ENCODE measurements around the gene NELFCD.
"Not testable (repeated sequence)": the region's sequence is repeated elsewhere in the genome, so short reads cannot be mapped to it uniquely, and the experiment has no call there.

The NELFCD gene

GRCh38 chr20:59010995-59011873 is 30.2 kb downstream of the NELFCD start:
- DNase-seq: peak; percentile 84

GRCh38 chr20:59011874-59012157 is 30.8 kb downstream of the NELFCD start:
- DNase-seq: not testable (repeated sequence)

DNA sequence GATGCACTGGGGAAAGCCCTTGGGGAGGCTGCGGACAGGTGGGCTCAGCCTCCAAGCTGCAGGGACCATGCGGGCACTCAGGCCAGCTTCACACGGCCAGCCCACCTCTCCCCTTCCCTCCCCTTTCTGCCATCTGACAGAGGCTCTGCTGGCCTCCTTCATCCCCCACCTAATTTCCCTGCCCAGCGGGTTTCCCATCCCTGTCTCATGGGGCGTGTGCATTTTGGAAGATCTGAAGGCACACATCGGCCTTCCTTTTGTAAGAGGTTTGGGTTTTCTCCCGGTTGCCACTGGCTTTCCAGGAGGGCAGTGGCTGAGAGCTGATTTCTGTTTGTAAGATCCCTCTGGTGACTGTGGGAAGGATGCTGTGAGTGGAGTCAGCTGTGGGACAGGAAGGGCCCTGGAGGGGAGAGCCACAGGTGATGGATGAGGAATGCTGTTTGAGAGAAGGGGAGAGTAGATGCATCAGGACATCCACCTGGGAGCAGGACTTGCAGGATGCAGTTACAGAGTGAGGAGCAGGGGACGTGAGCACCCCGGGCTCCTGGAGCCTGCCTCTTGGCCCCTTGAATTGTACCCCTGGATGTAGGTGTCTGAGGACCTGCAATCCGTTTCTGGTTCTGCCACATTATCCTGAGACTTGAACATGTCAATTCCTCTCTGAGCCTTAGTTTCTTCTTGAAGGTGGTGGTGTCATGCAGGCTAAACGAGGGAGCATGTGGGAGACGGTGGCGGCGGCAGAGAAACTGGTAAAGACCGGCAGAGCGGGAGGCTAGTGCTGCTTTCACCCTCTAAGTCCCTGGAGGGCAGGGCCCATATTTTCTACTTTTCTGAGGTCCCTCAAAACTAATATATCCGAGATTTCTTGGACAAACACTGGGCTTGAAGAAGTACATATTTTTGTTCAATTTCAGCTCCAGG is 32.2 kb downstream of the NELFCD start:
- DNase-seq: no peak

DNA sequence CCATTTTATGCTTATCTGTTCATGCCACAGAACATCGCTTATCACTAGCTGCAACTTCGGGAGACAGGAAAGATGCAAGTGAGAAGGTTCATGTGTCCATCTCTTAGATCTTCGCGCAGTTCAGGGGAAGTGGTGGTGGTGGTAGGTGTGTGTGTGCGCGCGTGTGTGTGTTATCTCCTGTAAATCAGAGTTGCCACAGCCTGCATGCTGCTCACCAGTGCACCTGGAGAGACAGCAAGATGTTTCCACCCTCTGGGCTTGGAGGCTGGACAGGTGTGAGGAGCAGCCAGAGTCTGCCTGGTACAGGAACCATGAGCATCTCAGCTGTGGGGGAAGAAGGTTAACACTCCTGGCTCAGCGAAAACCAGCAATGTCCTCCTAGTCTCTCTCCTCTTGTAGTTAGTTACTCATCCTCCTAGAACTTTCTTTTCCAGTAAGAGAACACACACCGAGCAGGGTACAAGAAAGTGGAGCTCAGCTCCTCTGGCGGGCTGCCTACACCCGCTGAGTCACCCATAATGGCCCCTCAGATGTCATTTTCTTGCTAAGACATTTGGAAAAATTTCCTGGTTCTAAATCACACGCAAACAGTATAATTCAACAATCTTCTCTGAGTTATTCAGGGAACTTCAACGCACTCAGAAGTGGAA is 33.0 kb downstream of the NELFCD start:
- peak; percentile 47 for DNase-seq

GRCh38 chr20:59014680-59015389 is 33.8 kb downstream of the NELFCD start:
- peak; percentile 72 for DNase-seq

DNA sequence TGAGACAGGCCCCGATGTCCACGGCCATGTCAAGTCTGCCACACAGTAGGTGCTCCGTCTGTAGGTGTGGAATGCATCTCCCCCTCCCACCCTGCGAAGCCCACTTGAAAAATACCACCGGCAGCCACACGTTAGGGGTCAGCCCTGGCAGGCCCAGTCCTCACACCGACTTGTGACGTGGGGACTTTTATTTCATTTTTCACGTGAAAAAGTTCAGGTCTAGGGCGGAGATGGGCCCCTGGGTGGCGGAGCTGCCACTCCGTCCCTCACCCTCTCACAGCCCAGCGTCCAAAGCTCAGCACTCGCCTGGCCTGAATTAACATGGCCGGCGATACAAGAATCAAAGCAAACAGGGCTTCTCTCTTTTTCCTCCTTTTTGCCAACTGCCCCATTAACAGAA is 34.4 kb downstream of the NELFCD start:
- DNase-seq: no peak

DNA sequence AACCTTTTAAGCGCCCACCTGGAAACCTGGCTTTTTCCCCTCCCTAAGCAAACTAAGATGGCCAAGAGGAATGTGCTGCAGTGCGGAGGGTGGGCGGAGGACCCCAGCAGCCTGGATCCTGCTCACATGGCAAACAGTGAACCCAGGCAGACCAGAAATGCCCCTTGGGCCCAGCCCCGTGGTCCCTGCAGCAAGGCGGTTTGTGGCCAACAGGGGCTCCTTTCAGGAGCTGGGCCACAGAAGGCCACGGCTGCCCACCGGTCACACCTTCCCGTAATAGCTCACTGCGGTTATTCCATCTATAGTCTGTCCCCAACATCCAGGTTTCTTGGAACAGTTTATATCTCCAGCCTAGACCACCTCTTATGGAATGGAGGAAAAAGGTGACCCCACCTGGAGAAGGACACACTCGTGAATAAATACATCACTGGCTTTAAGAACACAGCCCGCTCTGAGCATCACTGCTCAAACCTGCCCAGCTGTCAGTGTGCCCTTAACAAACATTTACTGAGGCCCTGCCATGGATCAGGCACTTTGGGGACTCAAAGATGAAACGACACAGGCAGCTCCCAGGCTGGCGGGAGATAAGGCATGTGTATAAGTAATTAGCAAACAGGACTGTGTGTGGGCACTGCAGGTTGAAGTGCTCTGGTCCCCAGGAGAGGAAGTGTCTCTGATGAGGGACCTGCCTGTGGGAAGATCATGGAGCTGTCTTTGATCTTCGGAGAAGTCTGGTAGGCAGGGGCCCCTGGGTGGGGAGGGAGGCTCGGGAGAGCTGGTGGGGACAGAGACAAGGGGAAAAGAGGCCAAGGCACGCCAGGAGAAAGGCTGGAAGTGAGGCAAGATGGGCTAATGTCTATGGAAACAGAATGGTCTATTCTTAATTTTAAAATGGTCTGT is 35.0 kb downstream of the NELFCD start:
- DNase-seq: peak; percentile 63

GRCh38 chr20:59016795-59017492 is 35.9 kb downstream of the NELFCD start:
- DNase-seq: peak; percentile 64

- DNase-seq: no peak
Measured at GRCh38 chr20:59017493-59018231, 36.6 kb downstream of the NELFCD start.

- DNase-seq: no peak
Measured at GRCh38 chr20:59018817-59019216, 37.8 kb downstream of the NELFCD start.

DNA sequence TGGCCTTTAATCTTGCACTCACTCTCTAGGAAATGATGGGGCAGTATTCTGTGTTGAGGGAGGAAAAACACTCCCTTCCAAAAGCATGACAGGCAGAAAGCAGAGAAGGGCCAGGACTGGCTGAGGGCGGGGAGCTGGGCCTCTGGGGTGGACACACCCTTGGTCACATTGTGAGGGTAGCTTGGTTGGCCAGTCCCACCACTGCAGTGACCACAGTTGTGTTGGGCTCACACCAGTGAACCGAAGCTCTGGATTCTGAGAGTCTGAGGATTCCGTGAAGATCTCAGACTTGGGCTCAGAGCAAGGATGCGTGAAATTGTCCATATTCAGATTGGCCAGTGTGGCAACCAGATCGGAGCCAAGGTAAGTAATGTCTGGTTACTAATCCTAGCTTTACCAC is 38.2 kb downstream of the NELFCD start, which contains the start of gene TUBB1:
Gene TUBB1 (plus strand): TSS at position 213 of the 400 bp plus-strand sequence. CDS start 94 bp downstream, at position 307.
- peak; percentile 58 for DNase-seq

DNA sequence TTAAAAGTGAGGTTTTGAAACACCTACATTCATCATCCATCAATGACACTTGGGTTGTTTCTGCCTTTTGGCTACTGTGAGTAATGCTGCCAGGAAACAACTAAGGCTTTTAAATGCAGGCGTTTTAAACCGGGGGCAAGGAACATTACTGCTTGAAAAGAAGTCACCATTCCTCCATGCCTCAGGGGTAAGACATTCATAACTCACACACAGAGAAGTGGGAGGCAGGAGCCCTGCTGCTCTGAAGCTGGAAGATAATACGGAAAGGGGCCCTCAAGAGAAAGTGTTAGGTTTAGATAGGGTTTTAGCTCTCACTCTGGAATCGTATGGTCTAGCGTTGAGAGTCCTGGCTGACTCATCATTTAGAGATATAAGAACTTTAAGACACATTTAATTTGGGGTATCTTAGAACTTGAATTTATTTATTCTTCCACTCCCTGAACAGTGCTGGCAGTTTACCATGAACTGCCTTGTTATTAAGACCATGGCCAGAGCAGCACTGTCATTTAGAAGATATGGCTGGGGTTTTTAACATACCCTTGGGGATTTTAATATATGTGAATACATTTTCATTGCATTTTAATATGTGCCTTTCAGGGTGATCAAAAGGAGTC is 40.0 kb downstream of the NELFCD start:
- peak; percentile 96 for DNase-seq

DNA sequence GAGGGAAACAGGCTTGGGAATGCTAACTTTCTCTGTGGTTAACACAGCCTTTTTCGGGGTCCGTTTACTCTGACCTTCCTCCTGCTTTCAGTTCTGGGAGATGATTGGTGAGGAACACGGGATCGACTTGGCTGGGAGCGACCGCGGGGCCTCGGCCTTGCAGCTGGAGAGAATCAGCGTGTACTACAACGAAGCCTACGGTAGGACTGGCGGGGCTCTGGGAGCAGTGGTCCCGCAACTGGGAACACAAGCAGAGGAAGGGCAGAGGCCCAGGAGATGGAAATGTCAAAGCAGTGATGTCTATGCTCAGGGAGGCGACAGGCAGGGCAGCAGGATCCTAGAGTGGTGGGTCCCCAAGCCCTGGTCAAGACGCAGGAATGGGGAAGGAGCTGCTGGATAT is 41.7 kb downstream of the NELFCD start:
- no peak for DNase-seq

- DNase-seq: no peak
Measured at GRCh38 chr20:59023616-59024015, 42.6 kb downstream of the NELFCD start.

DNA sequence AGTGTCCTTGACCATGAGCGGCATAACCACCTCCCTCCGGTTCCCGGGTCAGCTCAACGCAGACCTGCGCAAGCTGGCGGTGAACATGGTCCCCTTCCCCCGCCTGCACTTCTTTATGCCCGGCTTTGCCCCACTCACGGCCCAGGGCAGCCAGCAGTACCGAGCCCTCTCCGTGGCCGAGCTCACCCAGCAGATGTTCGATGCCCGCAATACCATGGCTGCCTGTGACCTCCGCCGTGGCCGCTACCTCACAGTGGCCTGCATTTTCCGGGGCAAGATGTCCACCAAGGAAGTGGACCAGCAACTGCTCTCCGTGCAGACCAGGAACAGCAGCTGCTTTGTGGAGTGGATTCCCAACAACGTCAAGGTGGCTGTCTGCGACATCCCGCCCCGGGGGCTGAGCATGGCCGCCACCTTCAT is 43.1 kb downstream of the NELFCD start:
- no peak for DNase-seq

DNA sequence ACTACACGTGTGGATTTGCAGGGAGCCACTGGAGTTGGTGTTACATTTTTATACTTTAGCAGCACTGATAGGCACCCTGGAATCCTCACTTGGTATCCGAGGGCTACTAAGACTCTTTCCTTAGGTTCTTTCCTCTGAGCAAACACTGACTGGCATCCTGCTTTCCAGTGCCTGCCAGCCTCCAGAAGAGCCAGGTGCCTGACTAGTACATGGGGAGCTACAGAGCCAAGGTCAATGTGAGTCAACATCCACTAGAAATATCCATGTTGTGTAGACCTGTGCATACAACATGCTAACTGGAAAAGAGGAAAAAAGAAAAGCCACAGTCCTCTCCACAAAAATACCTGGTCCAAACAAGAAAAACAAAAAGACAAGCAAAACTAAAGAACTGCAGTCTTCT is 44.0 kb downstream of the NELFCD start:
- no peak for DNase-seq

DNA sequence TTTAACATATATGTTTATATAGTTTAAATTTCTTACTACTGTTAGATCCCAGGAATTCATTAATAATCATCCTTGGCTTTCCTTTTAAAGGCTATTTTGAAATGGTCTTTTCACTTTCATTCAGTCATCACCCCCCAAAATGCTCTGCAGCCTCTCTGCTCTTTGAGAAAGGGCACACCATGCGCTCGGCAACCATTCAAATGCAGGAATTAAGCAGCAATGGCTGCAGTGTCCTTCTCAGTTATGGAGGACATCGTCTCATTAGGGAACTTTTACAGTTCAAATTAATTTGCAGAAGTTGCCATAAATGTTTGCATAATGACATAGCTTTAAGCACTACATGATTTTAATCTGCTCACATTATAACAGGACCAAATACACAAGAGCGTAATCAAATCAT is 44.5 kb downstream of the NELFCD start:
- DNase-seq: no peak

- no peak for DNase-seq
Measured at GRCh38 chr20:59026904-59027740, 46.1 kb downstream of the NELFCD start.

All from hematopoietic multipotent progenitor cell treated with erythropoietin and hydrocortisone succinate and interleukin-3 and kit ligand, for 4 days (in vitro differentiated cells).